NCI-H446 treated with DMSO at 0.1 percent for 48 hours (cell line): ENCODE measurements around the gene PIGA.
"Not testable (repeated sequence)": the region's sequence is repeated elsewhere in the genome, so short reads cannot be mapped to it uniquely, and the experiment has no call there.

Experiments used
- DNase-seq: peaks from one replicate; lab custom pipeline; 2025; lab: John Stamatoyannopoulos, UW

Gene PIGA

DNA sequence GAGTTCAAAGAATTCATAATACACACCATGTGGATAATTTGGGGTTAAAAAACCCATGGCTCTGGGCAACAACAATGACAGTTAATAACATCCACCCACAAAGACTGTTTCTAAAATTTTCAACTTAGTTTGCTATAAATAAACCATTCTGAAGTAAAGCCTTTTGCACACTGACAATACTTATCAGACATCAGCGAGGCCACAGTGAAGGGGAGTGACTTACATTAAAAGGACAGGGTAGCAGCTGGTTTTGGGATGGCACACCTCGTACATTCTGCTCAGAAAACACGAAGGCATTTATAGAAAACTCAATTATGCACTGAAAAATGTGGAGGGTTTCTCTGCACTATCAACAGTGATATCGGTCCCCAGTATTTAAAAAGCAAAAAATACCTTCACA lies 15.0 kb downstream of the PIGA start:
- DNase-seq, result no peak

DNA sequence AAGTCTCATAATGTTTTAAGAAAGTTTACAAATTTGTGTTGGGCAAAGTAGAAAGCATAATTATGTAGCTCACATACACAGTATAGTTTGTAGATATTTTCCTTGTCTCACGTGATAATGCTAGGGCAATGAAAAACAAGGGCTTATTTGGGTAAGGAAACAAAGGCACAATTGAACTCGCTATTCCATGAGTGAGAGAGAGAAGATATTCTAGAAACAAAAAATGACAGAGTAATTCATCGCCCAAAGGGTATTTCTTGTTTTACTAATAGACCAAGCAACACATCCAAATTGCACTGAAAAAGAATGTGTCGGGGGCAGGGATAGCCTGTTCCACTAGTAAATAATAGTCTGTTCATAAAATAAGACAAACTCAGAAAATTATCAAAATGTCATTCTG lies 16.2 kb downstream of the PIGA start:
- no peak for DNase-seq

DNA sequence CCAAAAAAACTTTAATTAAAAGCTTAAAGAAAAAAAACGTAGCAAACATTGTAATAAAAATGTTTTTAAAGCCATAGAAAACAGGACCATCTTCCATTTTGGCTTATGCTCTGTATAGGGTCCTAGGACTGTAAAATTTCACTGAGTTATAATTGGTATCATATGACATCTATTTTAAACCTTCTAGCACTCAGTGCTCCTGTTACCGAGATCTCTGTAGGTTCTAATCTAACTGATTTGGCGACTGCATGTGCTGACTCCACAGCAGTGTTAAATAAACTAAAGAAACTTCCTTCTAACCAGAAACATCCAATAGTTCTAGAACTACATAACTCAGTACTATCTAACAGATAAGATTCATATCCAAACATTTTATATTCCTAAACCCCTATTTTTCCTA lies 19.8 kb downstream of the PIGA start, which contains the start of gene ASB11:
Gene ASB11, minus strand, starts transcription at position 132 of the 400 bp plus-strand sequence. Its CDS starts 35 bp downstream, at position 97.
- DNase-seq, result no peak

DNA sequence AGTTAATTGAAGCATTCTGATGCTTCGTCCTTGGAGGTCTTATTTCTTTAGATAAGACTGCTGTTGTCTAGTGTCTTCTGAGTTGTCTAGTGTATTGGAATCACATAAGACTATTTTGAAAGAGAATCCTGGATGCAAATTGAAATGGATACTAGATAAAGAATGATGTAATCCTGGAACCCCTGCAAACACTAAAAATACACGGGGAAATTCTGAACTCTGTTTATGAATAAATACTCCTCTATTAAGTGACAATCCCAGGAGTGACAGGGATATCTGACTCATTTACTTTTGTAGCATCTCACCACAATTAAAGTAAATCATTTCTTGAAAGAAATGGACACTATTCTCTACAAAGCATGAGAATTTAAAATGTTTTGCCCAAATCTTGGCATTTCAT lies 20.9 kb downstream of the PIGA start:
- no peak for DNase-seq

GRCh38 chrX:15311119-15311518 lies 24.2 kb downstream of the PIGA start:
- no peak for DNase-seq

GRCh38 chrX:15310117-15310516 lies 25.2 kb downstream of the PIGA start:
- peak; percentile 8 for DNase-seq

- not testable (repeated sequence) for DNase-seq
These were observed 29.4 kb downstream of the PIGA start for GRCh38 chrX:15305899-15306298.

DNA sequence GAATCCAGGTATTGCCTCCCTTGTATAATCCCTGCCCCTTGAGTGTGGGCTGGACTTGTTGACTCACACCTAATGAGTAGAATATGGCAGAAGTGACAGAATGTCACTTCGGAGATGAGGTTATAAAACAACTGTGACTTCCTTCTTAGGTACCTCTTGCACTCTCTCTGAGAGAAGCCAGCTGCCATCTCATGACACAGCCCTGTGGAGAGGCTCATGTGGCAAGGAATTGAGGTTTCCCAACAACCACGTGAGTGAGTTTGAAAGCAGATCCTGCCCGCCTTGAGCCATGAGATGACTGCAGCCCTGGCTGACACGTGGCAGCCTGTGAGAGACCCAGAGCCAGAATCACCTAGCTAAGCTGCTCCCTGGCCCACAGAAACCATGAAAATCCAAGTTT lies 33.4 kb downstream of the PIGA start:
- no peak for DNase-seq

- DNase-seq, result peak; percentile 1
These were observed 35.1 kb downstream of the PIGA start for GRCh38 chrX:15299941-15300851.

DNA sequence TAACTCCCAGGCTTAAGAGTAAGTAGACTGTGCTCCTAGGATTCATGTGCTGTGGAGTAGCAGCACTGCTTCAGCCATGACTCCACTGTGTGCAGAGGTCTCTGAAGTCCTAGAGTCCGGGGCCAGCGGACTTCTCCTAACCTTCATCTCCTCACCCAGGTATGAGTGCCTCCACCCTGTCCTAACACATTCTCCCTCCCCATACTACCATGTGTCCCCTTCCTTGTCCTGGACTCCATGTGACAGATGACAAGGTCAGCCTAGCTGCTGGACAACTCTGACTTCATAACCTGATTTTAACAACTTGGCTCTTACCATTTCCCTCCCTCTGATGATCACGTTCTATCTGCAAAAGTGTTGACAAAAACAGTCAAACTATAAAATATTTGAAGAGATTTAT lies 36.5 kb downstream of the PIGA start:
- no peak for DNase-seq

DNA sequence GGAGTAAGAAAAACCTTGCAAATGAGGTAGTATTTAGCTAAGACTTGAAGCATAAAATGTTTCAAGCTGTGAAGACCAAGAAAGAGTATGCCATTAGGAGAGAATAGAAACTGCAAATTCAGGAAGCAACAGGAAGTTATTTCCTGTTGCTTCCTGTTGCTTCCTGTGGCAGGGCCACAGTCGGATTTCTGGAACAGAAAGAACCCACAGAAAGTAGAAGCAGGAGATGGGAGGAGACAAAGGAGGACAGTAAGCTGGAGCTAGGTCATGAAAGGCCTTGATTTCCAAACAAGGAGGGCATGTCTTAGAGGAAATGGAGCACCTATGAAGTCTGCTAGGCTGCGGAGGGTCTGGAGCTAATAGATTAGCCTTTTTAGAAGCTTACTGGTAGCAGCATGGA lies 37.1 kb downstream of the PIGA start:
- no peak for DNase-seq

- no peak for DNase-seq
These were observed 41.9 kb downstream of the PIGA start for GRCh38 chrX:15293451-15293850.

DNA sequence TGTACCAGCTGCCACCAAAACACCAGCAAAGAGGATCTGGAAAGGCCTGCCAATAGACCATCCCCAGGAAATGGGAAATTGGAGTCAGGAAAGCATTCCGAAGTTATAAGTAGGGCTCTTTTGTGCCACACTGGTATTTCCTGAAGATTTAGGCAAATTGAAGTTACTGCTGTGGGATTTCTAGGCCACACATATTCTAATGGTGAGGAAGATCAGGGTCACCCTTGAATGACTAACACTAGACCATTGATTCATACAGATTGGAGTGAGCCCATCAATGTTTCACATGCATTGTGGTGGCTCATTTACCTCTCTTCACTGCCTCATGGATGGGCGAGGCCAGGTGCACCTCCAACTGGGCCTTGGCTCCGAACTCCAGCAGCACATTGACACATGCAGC lies 42.5 kb downstream of the PIGA start:
- DNase-seq, result no peak

DNA sequence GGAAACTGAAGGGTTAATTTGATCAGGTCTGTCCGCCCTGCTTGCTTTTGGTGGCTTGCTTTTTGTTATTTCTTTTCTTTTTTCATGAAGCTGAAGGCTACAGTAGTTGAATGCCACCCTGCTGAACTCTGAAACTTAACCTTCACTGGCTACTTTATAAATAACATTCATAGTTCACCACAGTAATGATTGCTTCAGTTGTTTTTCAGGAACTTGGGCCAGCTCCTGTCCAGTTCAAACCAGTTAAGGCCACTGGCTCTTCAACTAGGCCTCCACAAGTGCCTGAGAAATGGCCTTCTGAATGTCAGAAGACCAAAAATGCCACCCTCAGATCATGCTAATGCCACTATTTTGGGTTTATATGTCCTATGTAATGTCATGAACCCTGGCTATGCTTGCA lies 57.7 kb downstream of the PIGA start:
- no peak for DNase-seq

GRCh38 chrX:15274946-15275345 lies 60.4 kb downstream of the PIGA start:
- DNase-seq, result no peak

GRCh38 chrX:15273275-15273674 lies 62.0 kb downstream of the PIGA start:
- DNase-seq, result not testable (repeated sequence)

DNA sequence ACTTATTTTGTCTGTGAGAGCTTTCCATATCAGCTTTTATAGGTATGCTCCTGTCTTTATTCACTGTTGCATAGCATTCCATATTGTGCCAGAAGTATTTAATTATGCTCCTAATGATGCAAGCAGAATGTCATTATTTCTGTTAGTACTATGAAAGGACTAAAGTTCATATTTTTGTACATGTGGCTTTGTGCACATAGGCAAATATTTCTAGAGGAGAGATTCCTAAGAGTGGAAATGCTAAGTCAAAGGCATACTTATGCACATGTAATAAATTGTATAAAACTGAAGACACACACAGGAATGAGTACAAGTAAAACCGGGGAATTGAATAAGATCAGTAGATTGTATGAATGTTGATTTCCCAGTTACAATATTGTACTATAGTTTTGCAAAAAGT lies 63.6 kb downstream of the PIGA start:
- no peak for DNase-seq

DNA sequence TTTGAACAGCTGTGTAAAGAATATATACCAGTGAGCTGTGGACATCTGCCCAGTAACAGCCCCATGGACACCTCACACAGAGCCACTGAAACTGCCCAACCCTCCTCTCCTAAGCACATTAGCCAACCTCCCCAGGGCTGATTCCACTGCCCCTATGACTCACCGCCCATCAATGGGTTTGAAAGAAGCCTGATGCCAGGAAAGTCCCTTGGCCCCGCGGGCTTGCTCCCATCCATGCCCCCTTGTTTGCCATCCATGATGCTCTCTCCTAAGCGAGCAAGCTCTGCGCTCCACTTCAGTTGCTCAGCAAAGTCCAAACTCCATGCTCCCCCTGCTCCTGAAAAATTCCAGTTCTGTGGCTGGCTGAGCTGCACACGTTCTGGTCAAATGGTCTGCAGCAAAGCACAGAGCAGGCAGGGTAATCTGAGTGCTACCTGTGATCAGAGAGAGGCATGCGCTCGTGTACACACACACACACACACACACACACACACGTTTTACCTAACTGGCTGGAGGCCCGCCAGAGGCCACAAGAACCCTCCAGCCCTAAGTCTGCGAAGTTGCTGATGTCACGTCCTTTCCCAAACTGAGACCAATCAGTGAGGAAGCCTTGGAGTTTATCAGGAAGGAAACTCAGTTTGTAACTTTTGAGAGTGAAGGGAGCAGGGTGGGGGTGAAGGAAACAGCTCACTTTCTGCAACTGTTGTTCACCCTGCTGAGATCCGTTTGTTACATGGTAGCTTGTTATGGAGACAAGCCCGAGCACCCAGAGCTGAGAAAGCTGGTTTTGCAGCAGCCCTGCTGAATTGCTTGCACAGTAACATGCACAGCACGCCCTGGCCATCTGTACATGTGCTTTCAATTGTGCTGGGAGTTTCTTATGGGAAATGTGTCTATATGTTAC lies 65.5 kb downstream of the PIGA start, which contains the start of gene ASB9:
Gene ASB9, minus strand, starts transcription at position 466 of the 904 bp plus-strand sequence. Its CDS starts 209 bp downstream, at position 257.
- no peak for DNase-seq
